Suprapubic skin (tissue), 4 donors: ENCODE measurements around the gene CACNG5. TPM values are rescaled to one million over a fixed set of nuclear protein-coding genes. Genes with fewer than 3 reads are reported as not detected.

Experiments used
- DNase-seq, 2 donors: peaks; one replicate each; pipeline ENCODE4 v3.0.0-alpha.2; 2019; ENCODE audit warnings: low spot score in 2 of 2
- H3K27ac ChIP-seq: fragments of 200-600 bp; sonication (generic); one replicate; pipeline ENCODE4 v1.5.1; 2019
- H3K27me3 ChIP-seq: fragments of 200-600 bp; sonication (generic); one replicate; pipeline ENCODE4 v1.5.1; 2019
- H3K36me3 ChIP-seq: fragments of 200-600 bp; sonication (generic); one replicate; pipeline ENCODE4 v1.5.1; 2019
- H3K4me1 ChIP-seq: fragments of 200-600 bp; sonication (generic); one replicate; pipeline ENCODE4 v1.5.1; 2019
- H3K4me3 ChIP-seq: fragments of 200-600 bp; sonication (generic); one replicate; pipeline ENCODE4 v1.5.1; 2019; ENCODE audit warnings: mild to moderate bottlenecking
- H3K9me3 ChIP-seq: fragments of 200-600 bp; sonication (generic); one replicate; pipeline ENCODE4 v1.5.1; 2019
- CTCF ChIP-seq, 2 donors: fragments of 200-600 bp in 1 of 2; fragments of 450-650 bp in 1 of 2; sonication (generic) in 1 of 2; IDR thresholded peaks; one replicate each; pipeline ENCODE4 v1.5.1; 2016 to 2019; ENCODE audit warnings: antibody characterized with exemption in 2 of 2, mild to moderate bottlenecking in 1 of 2, moderate library complexity in 1 of 2
- EP300 ChIP-seq: sonication (generic); formaldehyde crosslinking; IDR thresholded peaks from one replicate; pipeline ENCODE4 v1.6.1; 2017; ENCODE audit warnings: antibody characterized with exemption
- POLR2A ChIP-seq, 2 donors: fragments of 450-650 bp; IDR thresholded peaks; one replicate each; pipeline ENCODE4 v1.6.1; 2017; ENCODE audit warnings: antibody characterized with exemption in 2 of 2, mild to moderate bottlenecking in 2 of 2, moderate library complexity in 2 of 2
- POLR2AphosphoS5 ChIP-seq, 3 donors: sonication (generic); formaldehyde crosslinking; IDR thresholded peaks; one replicate each; pipeline ENCODE4 v1.6.1; 2017; ENCODE audit warnings: antibody characterized with exemption in 3 of 3
- WGBS: methylation state at CpG from one replicate; pipeline ENCODE4 v1.1.5; 2018; 5-methylcytosine and 5-hydroxymethylcytosine counted together
- total RNA-seq, 4 donors: library from RNA; depleted of rRNA; stranded (reverse); fragments of >200 nt; gene quantifications; one replicate each; pipeline ENCODE4 v1.1.0, GENCODE V29; 2016

CACNG5 gene
- total RNA-seq, 4 donors from 2014 or later: not detected

GRCh38 chr17:66830451-66830850 is 4.5 kb upstream of the CACNG5 start:
- Histone ChIP-seq H3K4me3 (no peak overlapping the region), H3K4me1 (peaks cover 6% of the 10 kb centered on the region), H3K36me3 (no peaks in the 10 kb centered on the region), H3K27ac (no peak overlapping the region), H3K9me3 (no peaks in the 10 kb centered on the region), H3K27me3 (peaks cover 75% of the 10 kb centered on the region)
- peak in 1 of 2 donors; percentile 11 for DNase-seq
- 19% methylated on average over 4 of the region's 4 CpGs for WGBS
- no peak for TF ChIP-seq POLR2A (IDR thresholded peaks at IDR 0.05)
- no peak for TF ChIP-seq POLR2AphosphoS5 (IDR thresholded peaks at IDR 0.05)
- no peak for TF ChIP-seq EP300
- no peak for TF ChIP-seq CTCF (IDR thresholded peaks at IDR 0.05)

- Histone ChIP-seq H3K27ac (no peak overlapping the region), H3K4me1 (peaks cover 6% of the 10 kb centered on the region), H3K9me3 (no peaks in the 10 kb centered on the region), H3K36me3 (no peaks in the 10 kb centered on the region), H3K27me3 (peaks cover 82% of the 10 kb centered on the region), H3K4me3 (no peak overlapping the region)
- 63% methylated on average over 14 of the region's 14 CpGs for WGBS
- TF ChIP-seq CTCF (IDR thresholded peaks at IDR 0.05) (no peak), EP300 (no peak), POLR2A (IDR thresholded peaks at IDR 0.05) (no peak), POLR2AphosphoS5 (IDR thresholded peaks at IDR 0.05) (no peak)
- DNase-seq: peak in 1 of 2 donors; percentile 33
These were observed 3.3 kb upstream of the CACNG5 start for GRCh38 chr17:66831383-66832210.

- Histone ChIP-seq H3K27ac (no peak overlapping the region), H3K4me1 (peaks cover 6% of the 10 kb centered on the region), H3K9me3 (no peaks in the 10 kb centered on the region), H3K36me3 (no peaks in the 10 kb centered on the region), H3K27me3 (peaks cover 83% of the 10 kb centered on the region), H3K4me3 (no peak overlapping the region)
- 86% methylated on average over 4 of the region's 4 CpGs for WGBS
- DNase-seq: peak in 1 of 2 donors; percentile 20
- TF ChIP-seq CTCF (IDR thresholded peaks at IDR 0.05): no peak
- no peak for TF ChIP-seq POLR2A (IDR thresholded peaks at IDR 0.05)
- no peak for TF ChIP-seq EP300
- TF ChIP-seq POLR2AphosphoS5 (IDR thresholded peaks at IDR 0.05): no peak
These were observed 1.7 kb upstream of the CACNG5 start for GRCh38 chr17:66833201-66833600.

GRCh38 chr17:66834426-66834918 is 445 bp upstream of the CACNG5 start:
- 53% methylated on average over 5 of the region's 7 CpGs for WGBS
- TF ChIP-seq CTCF (IDR thresholded peaks at IDR 0.05): no peak
- TF ChIP-seq POLR2A (IDR thresholded peaks at IDR 0.05): no peak
- no peak for TF ChIP-seq EP300
- TF ChIP-seq POLR2AphosphoS5 (IDR thresholded peaks at IDR 0.05): no peak
- H3K36me3 ChIP-seq: no peaks in the 10 kb centered on the region
- DNase-seq: no peak
- H3K27me3 ChIP-seq: peaks cover 80% of the 10 kb centered on the region
- H3K9me3 ChIP-seq: no peaks in the 10 kb centered on the region
- H3K27ac ChIP-seq: no peak overlapping the region
- H3K4me3 ChIP-seq: no peak overlapping the region
- peaks cover 6% of the 10 kb centered on the region for H3K4me1 ChIP-seq

GRCh38 chr17:66835476-66835875 is 559 bp downstream of the CACNG5 start:
- Histone ChIP-seq H3K27me3 (peaks cover 81% of the 10 kb centered on the region), H3K9me3 (no peaks in the 10 kb centered on the region), H3K4me3 (no peak overlapping the region), H3K4me1 (peaks cover 6% of the 10 kb centered on the region), H3K36me3 (no peaks in the 10 kb centered on the region), H3K27ac (no peak overlapping the region)
- peak in 1 of 2 donors; percentile 46 for DNase-seq
- 43% methylated on average over 10 of the region's 16 CpGs for WGBS
- TF ChIP-seq POLR2A (IDR thresholded peaks at IDR 0.05): no peak
- no peak for TF ChIP-seq POLR2AphosphoS5 (IDR thresholded peaks at IDR 0.05)
- TF ChIP-seq CTCF (IDR thresholded peaks at IDR 0.05): no peak
- no peak for TF ChIP-seq EP300
